NCI-H1694 treated with DMSO at 0.1 percent for 48 hours (cell line): ENCODE data around the gene COL9A3.

Experiments used
- DNase-seq: peaks from one replicate; lab custom pipeline; 2025; lab: John Stamatoyannopoulos, UW

Gene COL9A3

GRCh38 chr20:62778601-62779416, 38.0 kb upstream of the COL9A3 start:
- no peak for DNase-seq

GRCh38 chr20:62779417-62779685, 37.5 kb upstream of the COL9A3 start:
- DNase-seq = no peak

GRCh38 chr20:62780204-62780603, 36.6 kb upstream of the COL9A3 start:
- DNase-seq = peak; percentile 42

GRCh38 chr20:62780696-62781095, 36.2 kb upstream of the COL9A3 start:
- DNase-seq = no peak

GRCh38 chr20:62782149-62782892, 34.5 kb upstream of the COL9A3 start:
- DNase-seq = no peak

GRCh38 chr20:62782893-62783278, 34.0 kb upstream of the COL9A3 start:
- no peak for DNase-seq

- DNase-seq = no peak
Measured at GRCh38 chr20:62784497-62784896, 32.4 kb upstream of the COL9A3 start.

GRCh38 chr20:62785393-62785792, 31.5 kb upstream of the COL9A3 start:
- DNase-seq = no peak

- DNase-seq = peak; percentile 11
Measured at GRCh38 chr20:62786157-62786556, 30.7 kb upstream of the COL9A3 start.

GRCh38 chr20:62787321-62787720, 29.5 kb upstream of the COL9A3 start:
- no peak for DNase-seq

GRCh38 chr20:62787866-62788265, 29.0 kb upstream of the COL9A3 start:
- no peak for DNase-seq

GRCh38 chr20:62788607-62789006, 28.2 kb upstream of the COL9A3 start:
- DNase-seq = no peak

- no peak for DNase-seq
Measured at GRCh38 chr20:62790075-62790474, 26.8 kb upstream of the COL9A3 start.

- peak; percentile 88 for DNase-seq
Measured at GRCh38 chr20:62791301-62792181, 25.3 kb upstream of the COL9A3 start.

GRCh38 chr20:62792182-62792939, 24.5 kb upstream of the COL9A3 start:
- DNase-seq = no peak

- DNase-seq = no peak
Measured at GRCh38 chr20:62792940-62793756, 23.7 kb upstream of the COL9A3 start.

GRCh38 chr20:62793757-62794006, 23.2 kb upstream of the COL9A3 start:
- no peak for DNase-seq

- peak; percentile 72 for DNase-seq
Measured at GRCh38 chr20:62794007-62794724, 22.7 kb upstream of the COL9A3 start.

GRCh38 chr20:62795023-62795761, 21.7 kb upstream of the COL9A3 start:
- DNase-seq = peak; percentile 66
